Activated CD8-positive, alpha-beta memory T cell treated with anti-CD3 and anti-CD28 coated beads, Interleukin-2, amount 50 U/mL, for 24 hours (primary cell): Measurements from ENCODE around the gene BMP2.

ENCODE experiments used
- DNase-seq: peaks from one replicate; pipeline ENCODE4 v3.0.0-alpha.2; 2020; ENCODE audit errors: extremely low read depth

BMP2 gene

GRCh38 chr20:6767536-6768227, at the start of gene BMP2:
TSS of gene BMP2 (plus strand) at chr20:6767686. CDS start at chr20:6770127, 2,441 bp downstream.
- DNase-seq, result no peak

DNA sequence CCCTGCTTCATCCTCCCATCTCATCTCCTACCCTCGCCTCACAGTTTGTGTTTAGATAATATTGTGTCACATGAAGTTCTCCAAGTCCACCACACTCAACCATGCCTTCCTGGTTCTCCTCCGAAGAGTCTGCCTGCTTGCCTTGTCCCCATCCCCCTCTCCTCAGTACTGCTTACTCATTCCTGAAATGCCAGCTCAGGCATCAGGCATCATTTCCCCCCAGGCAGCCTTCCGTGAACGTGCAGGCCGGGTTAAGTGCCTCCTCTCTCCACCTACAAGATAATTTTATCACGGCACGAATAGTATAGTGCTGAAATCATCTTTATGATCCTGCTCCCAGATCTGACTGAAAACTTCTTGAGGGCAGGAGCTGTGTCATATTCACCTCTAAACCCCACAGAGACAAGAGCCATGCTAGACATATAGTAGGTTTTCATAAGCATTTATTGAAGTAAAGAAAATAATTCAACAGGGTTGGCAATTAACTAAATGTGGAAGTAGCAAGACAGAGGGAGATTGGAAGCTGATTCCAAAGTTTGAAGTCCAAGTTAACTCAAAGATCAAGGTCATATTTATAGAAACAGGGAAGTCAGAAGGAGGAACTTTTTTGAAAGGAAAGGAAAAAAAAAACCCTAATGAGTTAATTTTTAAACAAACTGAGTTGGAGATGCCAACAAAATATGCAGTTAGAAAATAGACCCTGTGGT, 48.7 kb upstream of the BMP2 start:
- DNase-seq, result no peak

GRCh38 chr20:6719369-6719721, 48.1 kb upstream of the BMP2 start:
- DNase-seq, result no peak

DNA sequence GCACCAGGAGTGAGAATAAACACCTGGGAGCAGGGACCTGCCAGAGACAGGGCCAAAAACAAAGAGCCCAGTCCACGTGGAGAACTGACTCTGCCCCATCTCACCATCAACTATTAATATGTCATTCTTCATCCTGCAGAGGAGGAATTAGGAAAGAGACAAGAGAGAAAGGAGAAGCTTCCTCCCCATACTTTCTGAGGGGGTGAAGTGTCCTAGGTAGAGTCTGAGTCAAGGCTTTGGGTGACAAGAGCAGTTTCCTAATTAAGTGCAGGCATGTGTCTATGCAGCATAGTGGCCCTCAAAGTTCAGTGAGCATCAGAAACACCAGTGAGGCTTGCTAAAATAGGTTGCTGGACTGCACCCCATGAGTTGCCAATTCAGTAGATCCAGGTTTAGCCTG, 40.7 kb upstream of the BMP2 start:
- DNase-seq, result no peak

- no peak for DNase-seq
Measured at GRCh38 chr20:6730672-6731328, 36.7 kb upstream of the BMP2 start.

- no peak for DNase-seq
Measured at GRCh38 chr20:6732001-6732447, 35.5 kb upstream of the BMP2 start.

DNA sequence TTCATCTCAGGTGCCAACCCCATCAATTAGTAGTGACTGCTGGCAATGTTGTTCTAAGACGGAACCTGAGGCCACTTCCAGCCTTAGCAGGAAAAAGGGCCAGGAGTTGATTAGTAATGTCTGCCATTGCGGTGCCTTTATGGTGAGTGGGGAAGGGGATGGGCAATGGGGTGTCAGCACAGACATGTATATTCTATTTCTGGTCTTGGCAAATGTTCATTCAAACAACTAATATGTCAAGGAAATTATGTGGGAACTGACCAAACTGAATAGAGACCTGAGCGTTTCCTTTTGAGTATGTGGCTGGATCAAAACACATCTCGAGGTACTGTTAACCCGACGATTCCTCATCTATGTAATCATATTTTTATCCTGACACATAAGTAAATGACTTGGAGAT, 34.6 kb upstream of the BMP2 start:
- DNase-seq, result no peak

GRCh38 chr20:6733965-6734364, 33.5 kb upstream of the BMP2 start:
- no peak for DNase-seq

GRCh38 chr20:6735942-6736845, 31.3 kb upstream of the BMP2 start:
- DNase-seq, result no peak

- no peak for DNase-seq
Measured at GRCh38 chr20:6739406-6739805, 28.1 kb upstream of the BMP2 start.

DNA sequence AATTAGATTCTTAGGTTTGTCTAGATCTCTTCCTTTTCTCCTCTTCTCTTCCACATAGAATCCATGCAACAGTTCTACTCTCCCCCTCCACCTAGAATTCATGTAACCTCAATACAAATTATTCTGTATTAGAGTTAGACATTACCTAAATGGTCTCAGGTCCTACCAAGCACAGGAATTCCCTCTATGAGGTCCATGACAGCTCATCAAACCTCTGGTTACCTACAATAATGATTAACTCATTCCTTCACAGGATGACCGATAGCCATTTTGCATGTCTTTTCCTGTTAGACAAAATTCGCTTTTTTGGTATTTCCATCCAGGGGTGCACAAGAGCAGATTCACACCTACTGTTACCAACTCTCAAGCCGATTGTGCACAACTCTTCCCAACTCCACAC, 27.4 kb upstream of the BMP2 start:
- no peak for DNase-seq

- no peak for DNase-seq
Measured at GRCh38 chr20:6744180-6744579, 23.3 kb upstream of the BMP2 start.

GRCh38 chr20:6744805-6745204, 22.7 kb upstream of the BMP2 start:
- no peak for DNase-seq

- no peak for DNase-seq
Measured at GRCh38 chr20:6746901-6747609, 20.4 kb upstream of the BMP2 start.

GRCh38 chr20:6750438-6750837, 17.0 kb upstream of the BMP2 start:
- no peak for DNase-seq

DNA sequence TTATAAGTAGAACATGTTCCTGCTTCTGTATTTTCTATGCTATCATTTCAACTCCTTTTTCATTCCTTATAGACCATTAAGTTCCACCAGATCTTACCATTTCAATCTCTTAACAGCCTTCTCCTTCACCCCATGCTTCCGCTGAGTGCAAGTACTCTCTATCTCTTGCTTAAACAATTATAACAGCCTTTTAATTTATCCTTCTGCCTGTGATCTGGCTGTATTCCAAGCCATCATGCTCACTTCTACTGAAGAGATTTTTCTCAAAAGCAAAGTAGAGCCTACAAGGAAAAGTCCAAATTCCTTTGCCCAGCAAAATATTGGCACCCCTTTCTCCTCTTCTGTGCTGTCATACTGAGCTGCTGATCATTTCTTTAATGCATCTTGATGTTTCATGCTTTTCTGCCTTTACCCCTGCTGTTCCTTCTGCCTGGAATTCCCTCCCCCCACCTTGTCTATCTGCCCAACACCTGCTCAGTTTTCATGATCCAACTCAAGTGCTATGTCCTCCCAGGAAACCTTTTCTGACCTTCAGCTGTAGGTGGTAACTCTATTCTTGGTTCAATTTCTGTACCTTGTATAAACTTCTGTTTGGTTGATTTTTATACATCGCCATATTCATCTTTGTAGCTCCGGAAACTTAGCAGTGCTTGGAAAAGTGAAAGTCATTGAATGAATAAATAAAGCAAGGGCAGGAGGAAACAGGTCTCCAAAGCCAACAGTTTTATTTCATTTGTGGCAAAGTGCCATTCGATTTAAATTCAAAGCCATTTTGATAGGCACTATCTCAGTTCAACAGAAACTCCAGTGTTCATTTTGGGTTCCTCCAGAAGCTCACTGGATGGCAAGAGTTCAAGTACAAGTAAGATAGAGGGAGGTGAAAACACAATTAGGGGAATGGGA, 10.5 kb upstream of the BMP2 start:
- DNase-seq, result no peak

GRCh38 chr20:6764619-6765018, 2.9 kb upstream of the BMP2 start:
- DNase-seq, result no peak

- DNase-seq, result no peak
Measured at GRCh38 chr20:6765469-6766058, 1.9 kb upstream of the BMP2 start.

DNA sequence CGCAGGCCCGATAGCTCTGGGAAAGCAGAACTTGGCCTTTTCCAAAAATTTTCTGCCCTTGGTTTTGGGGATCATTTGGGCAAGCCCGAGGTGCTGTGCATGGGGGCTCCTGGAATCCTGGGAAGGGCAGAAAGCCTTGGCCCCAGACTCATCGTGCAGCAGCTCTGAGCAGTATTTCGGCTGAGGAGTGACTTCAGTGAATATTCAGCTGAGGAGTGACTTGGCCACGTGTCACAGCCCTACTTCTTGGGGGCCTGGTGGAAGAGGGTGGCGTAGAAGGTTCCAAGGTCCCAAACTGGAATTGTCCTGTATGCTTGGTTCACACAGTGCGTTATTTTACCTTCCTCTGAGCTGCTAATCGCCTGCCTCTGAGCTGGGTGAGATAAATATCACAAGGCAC, 1.1 kb upstream of the BMP2 start:
- no peak for DNase-seq

DNA sequence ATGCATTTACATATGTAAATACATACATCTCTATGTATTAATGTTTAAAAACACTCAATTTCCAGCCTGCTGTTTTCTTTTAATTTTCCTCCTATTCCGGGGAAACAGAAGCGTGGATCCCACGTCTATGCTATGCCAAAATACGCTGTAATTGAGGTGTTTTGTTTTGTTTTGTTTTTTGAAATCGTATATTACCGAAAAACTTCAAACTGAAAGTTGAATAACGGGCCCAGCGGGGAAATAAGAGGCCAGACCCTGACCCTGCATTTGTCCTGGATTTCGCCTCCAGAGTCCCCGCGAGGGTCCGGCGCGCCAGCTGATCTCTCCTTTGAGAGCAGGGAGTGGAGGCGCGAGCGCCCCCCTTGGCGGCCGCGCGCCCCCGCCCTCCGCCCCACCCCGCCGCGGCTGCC, 355 bp upstream of the BMP2 start:
- no peak for DNase-seq
